Inferior parietal cortex (tissue), 1 donor: ENCODE results near the gene SERINC2.
"Not testable (repeated sequence)": the region's sequence is repeated elsewhere in the genome, so short reads cannot be mapped to it uniquely, and the experiment has no call there.

Experiments
- DNase-seq: peaks from one replicate; pipeline ENCODE4 v3.0.0-alpha.2; 2016; ENCODE audit errors: extremely low spot score

Gene SERINC2

GRCh38 chr1:31414980-31415370, 2.0 kb downstream of the SERINC2 start:
- no peak for DNase-seq

- no peak for DNase-seq
These were observed 2.6 kb downstream of the SERINC2 start for GRCh38 chr1:31415658-31416057.

- no peak for DNase-seq
These were observed 3.2 kb downstream of the SERINC2 start for GRCh38 chr1:31416101-31416736.

DNA sequence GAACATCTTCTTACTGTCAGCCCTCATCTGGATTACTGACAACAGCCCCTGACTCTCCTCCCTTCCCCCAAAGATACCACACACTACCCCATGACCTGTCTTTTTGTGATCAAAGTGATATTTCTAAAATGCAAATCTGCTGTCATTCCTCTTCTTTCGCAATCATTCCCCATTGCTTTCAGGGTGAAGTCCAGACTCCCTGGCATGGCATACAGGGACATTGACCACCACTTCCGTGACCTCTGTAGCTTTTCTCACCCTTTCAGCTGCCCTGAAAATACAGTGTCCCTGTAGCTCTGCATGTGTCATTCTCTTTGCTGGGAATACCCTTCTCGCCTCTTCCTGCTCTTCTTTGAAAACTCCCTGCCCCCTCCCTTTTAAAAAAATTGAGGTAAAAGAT, 4.1 kb downstream of the SERINC2 start:
- no peak for DNase-seq

DNA sequence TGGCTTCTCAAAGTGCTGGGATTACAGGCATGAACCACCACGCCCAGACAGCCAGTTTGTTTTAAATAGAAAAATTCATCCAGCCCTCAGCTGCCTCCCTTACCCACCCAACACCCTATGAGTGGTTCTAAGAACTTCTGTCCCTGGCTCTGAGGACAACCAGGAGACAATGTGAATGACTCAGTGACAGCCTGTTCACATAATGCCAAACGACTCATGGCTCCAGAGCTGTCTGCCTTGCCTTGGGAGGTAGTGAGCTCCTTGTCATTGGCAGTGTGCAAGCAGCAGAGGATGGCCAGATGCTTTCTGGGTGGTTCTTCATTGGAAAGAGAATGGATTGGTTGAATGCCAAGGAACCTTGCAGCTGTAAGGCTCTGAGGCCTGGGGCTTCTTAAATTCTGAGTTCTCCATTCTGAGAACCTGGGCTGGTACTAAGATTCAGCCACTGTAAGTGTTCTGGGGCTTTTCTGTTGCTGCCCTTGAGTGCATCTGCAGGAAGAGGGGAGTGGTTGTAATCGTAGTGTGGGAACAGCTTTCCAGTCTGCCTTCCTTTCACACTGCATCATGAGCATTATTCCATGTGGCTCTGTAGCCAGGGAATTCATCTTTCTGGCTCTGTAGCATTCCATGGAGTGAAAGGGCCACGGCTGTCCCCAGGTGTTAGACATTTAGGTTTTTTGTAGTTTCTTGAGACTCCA, 5.8 kb downstream of the SERINC2 start:
- DNase-seq = no peak

DNA sequence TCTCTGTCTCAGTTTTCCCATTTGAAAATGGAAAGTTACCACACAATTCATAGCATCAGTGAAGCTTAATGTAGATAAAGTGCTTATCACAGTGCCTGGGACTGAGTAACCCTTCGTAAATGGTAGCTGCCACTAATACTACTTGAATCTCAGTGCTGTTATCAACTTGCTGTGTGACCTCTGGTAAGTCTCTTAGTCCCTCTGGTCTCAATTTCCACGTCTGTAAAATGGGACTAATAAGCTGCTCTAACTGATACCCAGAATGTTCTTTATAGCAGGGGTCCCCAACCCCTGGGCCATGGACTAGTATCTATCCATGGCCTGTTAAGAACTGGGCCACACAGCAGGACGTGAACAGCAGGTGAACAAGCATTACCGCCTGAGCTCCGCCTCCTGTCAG, 7.7 kb downstream of the SERINC2 start:
- no peak for DNase-seq

DNA sequence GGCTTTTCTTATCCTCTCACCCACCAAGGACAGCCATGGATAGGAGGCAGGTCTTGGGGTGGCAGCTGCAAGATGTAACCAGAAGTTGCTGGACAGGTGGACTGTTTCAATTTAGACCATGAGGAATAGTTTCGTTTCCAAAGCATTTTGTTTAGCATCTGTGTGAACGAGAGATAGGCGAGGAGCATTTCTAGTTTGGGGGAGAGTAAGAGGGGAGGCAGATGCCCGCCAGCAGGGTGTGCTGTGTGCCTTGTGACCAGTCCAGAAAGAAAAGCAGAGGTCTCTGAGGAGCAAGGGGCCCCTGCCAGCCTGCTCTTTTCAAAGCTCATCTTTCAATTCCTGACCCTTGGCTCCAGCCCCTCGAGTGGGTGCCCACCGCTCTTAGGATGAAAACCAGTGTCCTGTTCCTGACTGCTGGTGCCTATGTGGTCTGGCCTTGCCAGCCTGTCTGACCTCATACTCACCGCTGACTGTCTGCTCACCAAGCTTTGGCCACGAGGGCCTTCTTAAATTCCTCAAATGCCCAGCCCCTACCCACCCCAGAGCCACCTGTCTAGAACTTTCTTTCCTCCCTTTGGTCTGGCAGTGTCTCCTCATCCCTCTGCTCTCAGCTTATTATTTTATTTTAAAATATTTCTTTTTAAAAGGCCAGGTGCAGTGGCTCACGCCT, 8.5 kb downstream of the SERINC2 start:
- no peak for DNase-seq

- peak; percentile 85 for DNase-seq
These were observed 9.7 kb downstream of the SERINC2 start for GRCh38 chr1:31422505-31423319.

DNA sequence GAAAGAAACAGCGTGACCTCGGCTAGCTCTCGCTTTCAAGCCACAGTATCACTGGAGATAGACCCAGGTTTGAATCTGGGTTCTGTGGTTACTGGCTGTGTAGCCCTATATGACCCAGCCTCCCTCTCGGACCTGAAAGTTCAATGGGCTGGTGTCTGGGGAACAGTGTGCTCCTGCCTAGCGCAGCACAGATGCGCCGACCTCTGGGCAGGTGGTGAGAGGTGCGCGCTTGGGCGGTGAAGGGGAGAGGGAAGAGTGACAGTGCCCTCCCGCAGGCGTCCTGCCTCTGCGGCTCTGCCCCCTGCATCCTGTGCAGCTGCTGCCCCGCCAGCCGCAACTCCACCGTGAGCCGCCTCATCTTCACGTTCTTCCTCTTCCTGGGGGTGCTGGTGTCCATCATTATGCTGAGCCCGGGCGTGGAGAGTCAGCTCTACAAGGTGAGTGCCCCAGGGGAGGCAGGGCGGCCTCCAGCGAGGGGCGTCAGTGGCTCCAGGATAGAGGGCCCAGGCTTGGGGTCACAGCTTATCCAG, 10.5 kb downstream of the SERINC2 start:
- DNase-seq = no peak

- DNase-seq = no peak
These were observed 11.6 kb downstream of the SERINC2 start for GRCh38 chr1:31424568-31424967.

DNA sequence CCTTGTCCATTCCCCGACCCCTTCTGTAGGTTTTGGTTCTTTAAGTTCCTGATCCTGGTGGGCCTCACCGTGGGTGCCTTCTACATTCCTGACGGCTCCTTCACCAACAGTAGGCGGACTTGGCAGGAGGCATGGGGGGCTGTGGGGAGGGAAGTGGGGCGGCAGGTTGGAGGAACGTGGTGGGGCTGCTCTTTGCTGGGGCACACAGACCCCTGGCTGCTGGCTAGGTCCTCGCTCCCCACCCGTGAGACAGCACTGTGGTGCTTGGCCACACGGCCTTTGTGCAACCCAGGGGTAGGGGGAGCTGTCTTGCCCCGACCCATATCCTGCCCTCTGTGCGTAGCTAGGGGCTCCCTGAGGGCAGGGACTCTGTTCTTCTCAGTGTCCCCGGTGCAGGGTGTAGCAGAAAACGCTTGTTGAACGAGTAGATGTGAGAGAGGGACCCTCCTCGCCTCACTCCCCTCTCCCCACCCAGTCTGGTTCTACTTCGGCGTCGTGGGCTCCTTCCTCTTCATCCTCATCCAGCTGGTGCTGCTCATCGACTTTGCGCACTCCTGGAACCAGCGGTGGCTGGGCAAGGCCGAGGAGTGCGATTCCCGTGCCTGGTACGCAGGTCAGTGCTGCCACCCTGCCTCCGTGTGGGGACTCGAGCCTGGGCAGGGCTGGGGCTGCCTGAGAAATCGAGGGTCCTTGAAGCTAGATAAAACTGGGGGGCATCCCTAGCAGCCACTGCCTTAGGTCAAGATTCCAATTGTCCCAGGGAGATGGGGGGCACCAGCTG, 12.5 kb downstream of the SERINC2 start:
- DNase-seq = no peak

- no peak for DNase-seq
These were observed 13.4 kb downstream of the SERINC2 start for GRCh38 chr1:31426249-31426922.

DNA sequence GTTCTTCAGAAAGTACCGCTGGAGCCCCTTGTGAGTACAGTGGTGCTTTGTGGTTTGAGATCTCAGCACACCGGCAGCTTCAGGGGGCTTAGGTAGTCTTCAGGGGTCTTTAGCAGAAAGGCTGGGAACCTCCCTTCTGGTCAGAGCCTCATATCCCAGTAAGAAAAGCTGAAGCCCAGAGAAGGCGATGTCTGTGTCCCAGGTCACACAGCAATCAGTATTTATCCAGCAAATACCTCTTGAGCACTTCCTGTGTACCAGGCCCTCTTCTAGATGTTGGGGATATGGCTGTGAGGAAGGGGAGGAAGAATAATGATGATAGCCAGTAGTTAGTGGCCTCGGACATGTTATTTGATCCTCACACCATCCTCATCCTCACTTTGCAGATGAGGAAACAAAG, 14.3 kb downstream of the SERINC2 start:
- no peak for DNase-seq

DNA sequence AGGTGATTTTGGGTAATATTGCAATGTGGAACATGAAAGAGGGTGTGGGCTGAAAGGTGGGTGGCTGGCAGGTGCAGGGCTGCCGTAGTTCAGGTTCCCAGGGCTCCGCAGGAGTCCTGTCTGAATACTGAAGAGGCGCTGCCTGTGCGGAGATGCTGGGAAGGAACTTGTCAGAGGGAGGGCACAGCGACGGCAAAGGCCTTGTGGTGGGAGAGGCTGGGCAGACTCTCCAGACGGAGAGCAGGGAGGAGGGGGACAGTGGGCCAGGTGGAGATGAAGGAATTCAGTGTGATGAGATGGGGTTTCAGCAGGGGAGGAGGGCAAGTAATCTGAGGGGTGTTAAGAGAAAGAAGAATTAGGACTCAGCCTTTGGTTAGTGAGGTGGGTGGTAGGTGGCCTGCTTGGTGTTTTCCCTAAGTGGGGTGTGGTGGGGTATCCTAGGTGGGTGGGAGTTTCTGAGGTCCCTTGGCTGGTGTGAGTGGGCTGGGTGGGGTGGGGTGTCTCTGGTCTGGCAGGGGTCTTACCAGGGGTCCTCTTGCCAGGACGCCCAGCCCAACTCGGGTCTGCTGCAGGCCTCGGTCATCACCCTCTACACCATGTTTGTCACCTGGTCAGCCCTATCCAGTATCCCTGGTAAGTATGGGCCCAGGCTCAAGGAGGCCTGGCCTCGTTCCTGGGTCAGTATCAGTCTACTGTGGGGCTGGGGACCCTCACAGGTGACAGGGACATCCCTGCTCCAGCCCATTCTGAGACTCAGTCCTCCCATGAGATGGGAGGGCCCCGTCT, 15.6 kb downstream of the SERINC2 start:
- DNase-seq = no peak

DNA sequence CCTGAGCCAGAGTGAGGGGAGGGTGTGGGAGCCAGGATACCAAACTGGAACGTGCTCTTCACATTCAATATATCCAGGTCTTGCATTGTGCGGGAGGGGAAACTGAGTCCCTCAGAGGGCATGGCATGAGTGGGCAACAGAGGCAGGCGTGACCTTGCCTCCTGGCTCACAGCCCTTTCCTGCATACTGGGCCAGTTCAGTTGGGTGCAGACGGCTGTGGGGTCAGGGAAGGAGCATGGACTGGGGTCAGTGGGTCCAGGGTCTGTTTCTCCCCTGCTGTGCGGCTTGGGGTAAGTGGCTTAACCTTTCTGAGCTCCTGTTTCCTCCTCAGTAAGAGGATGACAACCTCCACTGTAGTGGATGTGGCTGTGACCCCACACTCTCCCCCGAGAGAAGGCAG, 16.6 kb downstream of the SERINC2 start:
- no peak for DNase-seq

DNA sequence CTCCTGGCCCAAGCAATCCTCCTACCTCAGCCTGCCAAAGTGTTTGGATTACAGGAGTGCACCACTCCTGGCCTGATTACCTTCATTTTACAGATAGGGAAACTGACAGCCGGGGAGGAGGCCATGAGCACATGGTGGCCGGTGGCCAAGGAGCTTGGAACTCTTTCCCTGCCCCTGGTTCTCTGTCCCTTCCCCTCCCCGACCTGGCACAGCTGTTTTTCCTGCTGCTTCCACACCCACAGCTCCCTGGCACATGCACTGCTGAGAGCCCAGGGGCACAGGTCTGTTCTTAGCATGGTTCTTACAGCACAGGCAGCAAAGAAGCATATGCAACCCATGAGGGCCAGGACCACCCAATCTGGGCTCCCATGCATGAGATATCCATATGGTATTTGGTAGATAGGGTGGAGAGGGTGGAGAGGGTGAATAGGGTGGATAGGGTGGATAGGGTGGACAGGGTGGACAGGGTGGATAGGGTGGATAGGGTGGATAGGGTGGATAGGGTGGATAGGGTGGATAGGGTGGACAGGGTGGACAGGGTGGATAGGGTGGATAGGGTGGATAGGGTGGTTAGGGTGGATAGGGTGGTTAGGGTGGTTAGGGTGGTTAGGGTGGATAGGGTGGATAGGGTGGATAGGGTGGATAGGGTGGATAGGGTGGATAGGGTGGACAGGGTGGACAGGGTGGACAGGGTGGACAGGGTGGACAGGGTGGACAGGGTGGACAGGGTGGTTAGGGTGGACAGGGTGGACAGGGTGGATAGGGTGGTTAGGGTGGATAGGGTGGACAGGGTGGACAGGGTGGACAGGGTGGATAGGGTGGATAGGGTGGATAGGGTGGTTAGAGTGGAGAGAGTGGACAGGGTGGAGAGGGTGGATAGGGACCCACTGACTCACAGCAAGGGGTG, 18.6 kb downstream of the SERINC2 start:
- not testable (repeated sequence) for DNase-seq

GRCh38 chr1:31432592-31433395, 19.8 kb downstream of the SERINC2 start:
- DNase-seq = no peak

DNA sequence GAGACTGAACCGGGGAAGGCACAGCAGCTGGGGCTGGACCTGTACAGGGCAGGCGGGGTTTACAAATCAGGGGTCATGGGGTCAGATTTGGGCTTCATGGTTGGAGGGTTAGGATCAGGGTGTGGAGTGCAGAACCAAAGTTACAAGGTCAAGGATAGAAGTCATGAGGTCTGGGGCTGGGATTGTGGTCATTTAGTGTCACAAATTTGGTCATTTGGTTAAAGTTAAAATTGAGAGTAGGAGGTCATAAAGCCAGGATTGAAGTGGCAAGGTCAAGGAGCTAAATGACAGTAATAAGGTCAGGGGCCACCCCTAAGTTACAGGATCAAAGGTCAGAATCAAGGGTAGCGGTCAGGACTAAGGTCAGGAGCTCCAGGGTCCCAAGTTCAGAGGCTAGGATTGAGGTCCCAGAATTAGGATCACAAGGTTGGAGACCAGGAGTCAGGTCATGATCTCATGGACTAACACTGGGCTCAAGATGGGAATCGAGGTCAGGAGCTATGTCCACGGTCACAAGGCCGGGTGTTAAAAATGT, 20.4 kb downstream of the SERINC2 start:
- no peak for DNase-seq
